NCI-H1092 (cell line): Measurements from ENCODE around the gene GBP1.
"Not testable (repeated sequence)": the region's sequence is repeated elsewhere in the genome, so short reads cannot be mapped to it uniquely, and the experiment has no call there.

Experiments
- DNase-seq: peaks from one replicate; lab custom pipeline; 2025; lab: John Stamatoyannopoulos, UW

GBP1 gene

GRCh38 chr1:89051300-89051954, 13.6 kb downstream of the GBP1 start:
- no peak for DNase-seq

GRCh38 chr1:89050649-89051033, 14.4 kb downstream of the GBP1 start:
- no peak for DNase-seq

- DNase-seq: not testable (repeated sequence)
These were observed 14.9 kb downstream of the GBP1 start for GRCh38 chr1:89049901-89050648.

- not testable (repeated sequence) for DNase-seq
These were observed 15.8 kb downstream of the GBP1 start for GRCh38 chr1:89049187-89049586.

- no peak for DNase-seq
These were observed 17.3 kb downstream of the GBP1 start for GRCh38 chr1:89047734-89048133.

GRCh38 chr1:89046318-89047183, 18.5 kb downstream of the GBP1 start:
- DNase-seq: not testable (repeated sequence)

- DNase-seq: no peak
These were observed 19.9 kb downstream of the GBP1 start for GRCh38 chr1:89044970-89045721.

GRCh38 chr1:89043940-89044339, 21.1 kb downstream of the GBP1 start:
- DNase-seq: no peak

GRCh38 chr1:89042491-89042890, 22.5 kb downstream of the GBP1 start:
- DNase-seq: no peak

GRCh38 chr1:89041721-89042120, 23.3 kb downstream of the GBP1 start:
- DNase-seq: no peak

- no peak for DNase-seq
These were observed 23.8 kb downstream of the GBP1 start for GRCh38 chr1:89041119-89041641.

- no peak for DNase-seq
These were observed 24.7 kb downstream of the GBP1 start for GRCh38 chr1:89040315-89040626.

GRCh38 chr1:89037186-89037585, 27.8 kb downstream of the GBP1 start:
- DNase-seq: no peak

- DNase-seq: no peak
These were observed 29.9 kb downstream of the GBP1 start for GRCh38 chr1:89035080-89035479.

GRCh38 chr1:89034004-89034403, 31.0 kb downstream of the GBP1 start:
- DNase-seq: not testable (repeated sequence)

- not testable (repeated sequence) for DNase-seq
These were observed 36.0 kb downstream of the GBP1 start for GRCh38 chr1:89029051-89029450.

- DNase-seq: no peak
These were observed 39.1 kb downstream of the GBP1 start for GRCh38 chr1:89025928-89026327.

GRCh38 chr1:89023026-89023425, 42.0 kb downstream of the GBP1 start:
- DNase-seq: no peak

GRCh38 chr1:89022167-89022959, 42.6 kb downstream of the GBP1 start, which contains the start of gene GBP3:
GBP3 (minus strand) TSS chr1:89022866; CDS start chr1:89020721, 2,145 bp downstream.
- peak; percentile 1 for DNase-seq

GRCh38 chr1:89018318-89018717, 46.7 kb downstream of the GBP1 start:
- not testable (repeated sequence) for DNase-seq

GRCh38 chr1:89008511-89008910, 56.5 kb downstream of the GBP1 start:
- no peak for DNase-seq
